Body of pancreas (tissue), 4 donors: ENCODE results near the gene SUGT1. TPM values are rescaled to one million over a fixed set of nuclear protein-coding genes. Genes with fewer than 3 reads are reported as not detected.
"Not testable (repeated sequence)": the region's sequence is repeated elsewhere in the genome, so short reads cannot be mapped to it uniquely, and the experiment has no call there.

Experiments
- ATAC-seq: fragments of 150-250 bp; one replicate; pipeline ENCODE4 v1.9.1; 2016
- DNase-seq, 4 donors: peaks; one replicate each; pipeline ENCODE4 v3.0.0-alpha.2; 2019
- H3K27ac ChIP-seq, 4 donors: fragments of 200-600 bp; sonication (generic); 1 replicate in 3 of 4; 2 replicates in 1 of 4; pipeline versions ENCODE4 v1.5.1 to v1.6.1; 2016 to 2019; ENCODE audit warnings: mild to moderate bottlenecking in 1 of 4, mixed read lengths in 1 of 4, moderate library complexity in 1 of 4
- H3K27me3 ChIP-seq, 2 donors: fragments of 200-600 bp; sonication (generic); one replicate each; pipeline ENCODE4 v1.6.0; 2016; ENCODE audit warnings: mild to moderate bottlenecking in 1 of 2
- H3K36me3 ChIP-seq, 2 donors: fragments of 200-600 bp; sonication (generic); replicated peaks in 1 of 2; 2 replicates each; pipeline ENCODE4 v1.5.1; 2016; ENCODE audit warnings: low read depth in 2 of 2; ENCODE audit not compliant: insufficient read depth in 1 of 2
- H3K4me1 ChIP-seq: fragments of 200-600 bp; sonication (generic); one replicate; pipeline ENCODE4 v1.6.0; 2016
- H3K4me3 ChIP-seq, 2 donors: fragments of 200-600 bp; sonication (generic); 1 replicate in 1 of 2; 2 replicates in 1 of 2; pipeline ENCODE4 v1.5.1; 2016 to 2019
- H3K9me3 ChIP-seq, 3 donors: fragments of 200-600 bp; sonication (generic); 1 replicate in 2 of 3; 2 replicates in 1 of 3; pipeline ENCODE4 v1.5.1; 2016
- CTCF ChIP-seq, 7 experiments: fragments of 450-650 bp in 4 of 7; fragments of 200-600 bp in 3 of 7; sonication (generic) in 3 of 7; IDR thresholded peaks; one replicate each; pipeline ENCODE4 v1.5.1; 2016 to 2019; ENCODE audit warnings: antibody characterized with exemption in 7 of 7
- POLR2A ChIP-seq, 3 donors: fragments of 450-650 bp; IDR thresholded peaks; one replicate each; pipeline ENCODE4 v1.6.1; 2016; ENCODE audit warnings: antibody characterized with exemption in 3 of 3, mild to moderate bottlenecking in 2 of 3
- WGBS, 2 donors: methylation state at CpG; one replicate each; pipeline ENCODE4 v1.1.5; 2017; 5-methylcytosine and 5-hydroxymethylcytosine counted together
- intact Hi-C: fragments of 100-400 bp; cut with DNase I; formaldehyde crosslinking; loops from one replicate; pipeline ENCODE4 v1.15.1; 2023
- total RNA-seq, 2 donors: library from RNA; depleted of rRNA; stranded (reverse); fragments of >200 nt; gene quantifications; one replicate each; pipeline ENCODE4 v1.1.0, GENCODE V29; 2016

SUGT1 gene
- 10 to 100 TPM; 12.5 to 31.4 TPM for total RNA-seq

DNA sequence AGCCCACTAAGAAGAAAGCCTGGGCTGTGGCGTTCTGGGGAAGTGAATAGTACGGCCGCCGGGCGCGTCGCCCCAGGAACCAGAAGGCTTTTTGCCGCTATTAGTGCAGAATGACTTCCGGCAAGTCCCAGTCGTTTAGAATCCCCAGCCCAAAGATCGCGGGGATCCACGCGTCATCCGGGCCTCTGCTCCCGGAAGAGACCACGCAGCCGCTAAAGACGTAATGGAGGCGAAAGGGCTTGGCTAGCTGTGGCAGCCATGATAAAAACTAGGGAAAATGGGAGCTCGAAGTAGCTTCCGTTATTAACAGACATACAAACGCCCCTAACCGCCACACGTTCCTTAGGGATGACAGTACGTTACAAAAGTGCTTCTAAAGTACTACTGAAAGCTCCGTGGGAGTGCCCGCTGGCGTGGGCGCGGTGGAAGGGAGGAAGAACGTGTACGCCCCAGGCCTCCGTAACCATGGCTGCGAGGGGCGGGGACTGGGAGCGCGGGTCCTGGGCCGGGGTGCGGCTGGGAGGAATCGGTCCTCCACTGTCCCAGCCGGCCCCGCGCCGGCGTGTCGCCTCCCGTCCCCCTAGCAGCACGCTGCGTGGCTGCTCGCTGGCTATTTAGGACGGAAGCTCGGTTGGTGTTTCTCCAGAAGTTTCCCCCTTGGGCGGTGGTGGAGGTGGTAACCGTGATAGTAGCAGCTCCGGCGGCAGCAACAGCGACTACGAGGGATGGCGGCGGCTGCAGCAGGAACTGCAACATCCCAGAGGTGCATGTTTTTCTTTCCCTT, at the start of gene SUGT1:
TSS of gene SUGT1 (plus strand) at position 641 of the 784 bp plus-strand sequence. CDS start at position 726, 85 bp downstream.
- DNase-seq (peak; percentile 96 to 98 (median 98)), ATAC-seq (peak; percentile 97)
- H3K36me3 ChIP-seq, result no peaks in the 10 kb centered on the region
- H3K9me3 ChIP-seq, result no peaks in the 10 kb centered on the region
- WGBS, 2 donors, result 0 to 1% methylated on average over 35 to 61 of the region's 61 CpGs
- intact Hi-C loops, result no loop called here
- peaks cover 41% of the 10 kb centered on the region for H3K4me1 ChIP-seq
- H3K27me3 ChIP-seq, result no peaks in the 10 kb centered on the region
- H3K27ac ChIP-seq, result peak within 1 kb of the TSS; percentile 96 to 100 (median 98)
- TF ChIP-seq CTCF (IDR thresholded peaks at IDR 0.05) (peak; percentile 20 to 88 (median 68)), POLR2A (IDR thresholded peaks at IDR 0.05) (peak; percentile 74 to 86 (median 84))
- H3K4me3 ChIP-seq, result peak within 1 kb of the TSS; percentile 64 to 79

DNA sequence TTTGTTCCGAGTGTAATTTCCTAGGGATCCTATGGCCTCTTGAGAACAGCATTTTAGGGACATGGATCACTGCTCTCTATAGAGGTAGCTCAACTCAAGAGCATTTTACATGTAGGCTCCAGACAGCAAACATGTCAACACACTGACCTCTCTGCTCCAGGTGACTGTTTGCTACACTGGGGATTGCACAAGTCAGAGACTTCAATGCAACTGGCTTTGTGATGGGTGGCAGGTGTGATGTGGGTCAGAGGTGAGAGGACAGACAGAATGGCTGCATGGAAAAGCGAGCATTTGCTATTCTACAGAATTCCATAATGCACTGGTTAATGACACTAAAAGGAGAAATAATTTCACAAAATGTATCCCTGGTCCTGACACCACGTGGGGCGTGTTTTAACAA, 49.3 kb upstream of the SUGT1 start:
- H3K27me3 ChIP-seq, ATAC-seq, H3K36me3 ChIP-seq, H3K4me3 ChIP-seq, DNase-seq, H3K27ac ChIP-seq, H3K9me3 ChIP-seq, intact Hi-C loops: not testable (repeated sequence)
- H3K4me1 ChIP-seq, result peaks cover 12% of the 10 kb centered on the region
- WGBS, 2 donors, result 69 to 75% methylated on average over 2 to 4 of the region's 4 CpGs

DNA sequence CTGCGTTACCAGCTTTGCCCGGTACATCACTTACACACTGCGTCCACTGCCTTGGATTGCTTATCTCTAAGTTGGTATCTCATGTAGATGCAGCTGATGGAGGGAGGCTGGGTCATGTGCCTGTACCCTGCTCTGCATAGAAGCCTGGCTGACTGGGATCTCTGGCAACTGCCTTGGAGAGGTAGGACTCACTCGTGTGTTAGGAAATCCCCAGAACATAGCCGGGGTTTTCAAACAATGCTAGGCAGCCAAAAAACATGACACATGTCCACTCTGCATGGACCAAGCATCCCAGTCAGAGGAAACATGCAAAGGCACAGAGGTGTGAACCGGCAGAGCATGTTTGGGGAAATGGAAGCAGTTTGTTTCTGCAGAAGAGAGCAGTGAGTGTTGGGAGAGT, 46.5 kb upstream of the SUGT1 start:
- H3K36me3 ChIP-seq, H3K27ac ChIP-seq, intact Hi-C loops, H3K4me1 ChIP-seq, H3K4me3 ChIP-seq, H3K9me3 ChIP-seq, ATAC-seq, H3K27me3 ChIP-seq, DNase-seq: not testable (repeated sequence)
- 75 to 79% methylated on average over 6 of the region's 6 CpGs for WGBS, 2 donors

GRCh38 chr13:52606795-52607194, 45.8 kb upstream of the SUGT1 start:
- 24 to 41% methylated on average over 1 of the region's 1 CpG for WGBS, 2 donors
- ATAC-seq, H3K4me1 ChIP-seq, H3K36me3 ChIP-seq, H3K27ac ChIP-seq, H3K4me3 ChIP-seq, intact Hi-C loops, H3K9me3 ChIP-seq, H3K27me3 ChIP-seq, DNase-seq: not testable (repeated sequence)

DNA sequence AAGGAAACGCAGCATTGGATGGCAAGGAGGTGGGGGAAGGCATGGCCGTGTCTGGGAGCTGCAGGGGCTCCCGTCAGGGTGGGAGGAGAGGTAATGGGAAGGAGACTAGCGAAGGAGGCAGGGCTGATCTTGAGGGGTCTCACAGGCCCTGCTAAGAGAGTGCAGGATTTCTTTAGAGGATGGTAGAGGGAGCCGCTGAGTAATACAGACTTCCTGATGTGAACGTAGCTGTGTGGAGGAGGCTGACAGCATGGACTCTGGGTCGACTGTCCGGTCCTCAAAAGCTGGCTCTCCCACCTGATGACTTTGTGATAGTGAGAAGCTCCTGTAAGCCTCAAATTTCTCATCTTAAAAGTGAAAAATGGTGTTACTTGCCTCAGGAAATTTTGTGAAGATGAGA, 44.5 kb upstream of the SUGT1 start:
- H3K9me3 ChIP-seq, intact Hi-C loops, ATAC-seq, DNase-seq, H3K4me3 ChIP-seq, H3K4me1 ChIP-seq, H3K36me3 ChIP-seq, H3K27me3 ChIP-seq, H3K27ac ChIP-seq: not testable (repeated sequence)
- 49 to 64% methylated on average over 8 of the region's 8 CpGs for WGBS, 2 donors

DNA sequence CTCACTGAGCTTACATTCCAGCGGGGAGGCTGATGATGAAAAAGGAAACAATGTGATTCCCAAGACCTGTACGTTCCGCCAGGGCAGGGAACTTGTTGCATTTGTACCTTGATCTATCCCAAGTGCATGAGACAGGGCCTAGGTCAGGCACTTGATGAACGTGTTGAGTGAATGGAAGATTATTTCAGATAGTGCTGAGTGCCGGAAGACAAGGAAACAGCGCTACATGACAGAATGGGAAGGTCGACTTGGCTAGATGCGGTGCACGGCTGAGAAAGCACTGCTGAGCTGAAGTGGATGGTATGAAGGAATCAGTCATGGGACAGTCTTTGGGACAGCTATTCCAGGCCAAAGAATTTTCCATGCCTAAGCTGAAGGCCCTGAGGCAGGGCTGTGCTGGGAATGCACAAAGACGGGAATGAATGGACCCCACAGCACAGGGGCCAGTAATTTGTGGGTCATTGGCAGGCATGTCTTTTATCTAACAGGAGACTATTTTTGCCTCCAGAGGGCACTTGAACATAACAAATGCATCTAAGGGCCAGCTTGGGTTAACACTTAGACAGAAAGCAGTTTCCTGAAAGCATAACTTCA, 43.5 kb upstream of the SUGT1 start:
- H3K27ac ChIP-seq, result peak overlapping the region in 1 of 4 donors; percentile 18
- ATAC-seq, result peak; percentile 56
- peak in 6 of 7 experiments; percentile 18 to 59 (median 40) for TF ChIP-seq CTCF (IDR thresholded peaks at IDR 0.05)
- H3K36me3 ChIP-seq, H3K4me1 ChIP-seq, H3K4me3 ChIP-seq, H3K9me3 ChIP-seq, H3K27me3 ChIP-seq, intact Hi-C loops: not testable (repeated sequence)
- WGBS, 2 donors, result 43 to 55% methylated on average over 10 of the region's 10 CpGs
- peak in 1 of 4 donors; percentile 29 for DNase-seq

DNA sequence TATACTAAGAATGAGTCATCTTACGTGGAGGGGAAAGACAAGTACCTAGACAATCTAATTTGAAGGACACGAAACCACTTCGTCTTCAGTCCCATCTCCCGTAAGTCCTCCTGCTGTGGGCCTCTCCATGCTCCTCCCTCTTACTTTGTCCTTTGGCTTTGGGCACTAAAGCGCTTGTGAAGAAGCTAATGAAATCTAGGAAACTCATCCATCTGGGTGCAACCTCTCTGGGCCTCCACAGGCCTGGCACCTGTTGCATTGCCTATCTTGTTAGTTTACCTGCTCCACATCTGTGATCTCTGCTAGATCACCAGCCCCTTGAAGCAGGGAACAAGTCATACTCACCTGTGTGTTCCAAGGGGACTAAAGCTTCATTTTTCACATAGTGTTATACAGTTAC, 42.5 kb upstream of the SUGT1 start:
- H3K36me3 ChIP-seq, DNase-seq, H3K9me3 ChIP-seq, H3K27me3 ChIP-seq, intact Hi-C loops, H3K4me3 ChIP-seq, H3K27ac ChIP-seq, ATAC-seq, H3K4me1 ChIP-seq: not testable (repeated sequence)
- 88 to 92% methylated on average over 5 of the region's 5 CpGs for WGBS, 2 donors
